HL-60/S4 treated with retinoic acid at 250 ng/mL for 4 days and 3 days (cell line): Measurements from ENCODE around the gene UXT.
"Not testable (repeated sequence)": the region's sequence is repeated elsewhere in the genome, so short reads cannot be mapped to it uniquely, and the experiment has no call there.

ENCODE experiments used
- in situ Hi-C: fragments of 300-500 bp; cut with MboI; formaldehyde crosslinking; loops from 2 replicates; pipeline ENCODE4 v1.7.0; 2022; ENCODE audit warnings: low sequenced_read_pairs

The UXT gene, protein sequence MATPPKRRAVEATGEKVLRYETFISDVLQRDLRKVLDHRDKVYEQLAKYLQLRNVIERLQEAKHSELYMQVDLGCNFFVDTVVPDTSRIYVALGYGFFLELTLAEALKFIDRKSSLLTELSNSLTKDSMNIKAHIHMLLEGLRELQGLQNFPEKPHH

DNA sequence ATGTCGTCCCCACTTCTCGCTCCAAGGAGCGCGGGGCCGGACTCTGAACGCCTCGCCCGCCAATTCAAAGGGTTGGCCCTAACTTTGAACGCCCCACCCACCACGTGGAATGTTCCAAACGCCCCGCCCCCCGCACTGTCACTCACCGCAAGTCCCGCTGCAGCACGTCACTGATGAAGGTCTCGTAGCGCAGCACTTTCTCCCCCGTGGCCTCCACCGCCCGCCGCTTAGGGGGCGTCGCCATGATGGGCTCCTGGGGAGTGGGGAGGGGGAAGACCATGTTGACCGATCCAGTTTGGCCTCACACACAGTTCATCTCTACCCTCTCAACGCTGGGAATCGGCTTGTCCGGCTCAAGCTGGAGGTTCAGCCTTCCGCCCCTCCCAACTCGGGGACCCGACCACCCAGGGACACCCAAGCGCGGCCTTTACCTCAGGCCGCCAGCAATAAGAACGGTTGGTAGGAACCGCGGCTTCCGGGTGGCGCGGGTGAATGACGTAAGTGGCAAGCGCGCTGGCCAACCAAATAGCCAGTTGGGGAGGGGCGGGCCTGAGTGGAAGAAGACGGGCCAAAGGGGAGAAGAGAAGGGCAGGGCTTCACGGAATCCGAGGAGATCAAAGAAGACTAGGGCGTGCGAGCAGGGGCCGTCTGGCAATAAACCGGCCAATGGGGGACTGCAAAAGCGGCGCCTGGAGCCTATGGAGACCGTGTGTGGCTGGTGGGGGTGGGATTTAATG is at the start of gene UXT:
Gene UXT, minus strand, starts transcription at position 497 of the 737 bp plus-strand sequence. Its CDS starts 253 bp downstream, at position 244.
- in situ Hi-C loops, result no loop called here

DNA sequence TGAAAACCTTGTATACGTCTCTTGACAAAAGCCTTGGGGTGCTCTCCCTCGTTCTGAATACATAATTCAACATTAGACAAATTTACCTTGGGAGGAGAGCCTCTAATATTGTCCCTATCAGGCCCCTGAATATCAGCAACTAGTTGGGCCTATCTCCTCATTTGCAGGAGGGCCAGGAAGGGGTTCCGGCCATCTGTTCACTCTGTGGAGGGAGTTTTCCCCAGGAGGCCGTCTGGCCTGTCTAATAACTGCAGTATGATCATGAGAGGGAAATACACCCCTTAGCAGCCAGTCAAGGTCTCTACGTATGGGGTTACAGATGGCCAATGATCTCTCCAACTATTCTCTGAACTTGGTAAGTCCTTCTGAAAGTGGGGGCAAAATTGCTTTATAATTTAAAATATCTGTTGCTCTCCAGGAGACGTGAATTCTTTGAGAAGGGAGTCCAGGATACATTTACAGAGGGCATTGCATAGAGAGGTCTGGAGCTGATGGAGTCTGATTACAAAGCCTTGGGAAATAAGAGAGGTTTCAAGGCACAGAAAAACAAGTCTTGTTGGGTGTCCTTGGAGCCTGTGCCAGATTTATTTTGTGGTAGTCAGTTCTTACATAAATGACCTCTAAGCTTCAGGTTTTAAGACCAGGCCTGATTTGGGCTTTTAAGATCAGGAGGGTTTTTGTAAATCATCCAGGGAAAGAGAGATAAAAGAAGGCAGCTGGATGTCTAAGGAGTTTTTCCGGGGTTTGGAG is 48.2 kb upstream of the UXT start:
- in situ Hi-C loops, result no loop called here

DNA sequence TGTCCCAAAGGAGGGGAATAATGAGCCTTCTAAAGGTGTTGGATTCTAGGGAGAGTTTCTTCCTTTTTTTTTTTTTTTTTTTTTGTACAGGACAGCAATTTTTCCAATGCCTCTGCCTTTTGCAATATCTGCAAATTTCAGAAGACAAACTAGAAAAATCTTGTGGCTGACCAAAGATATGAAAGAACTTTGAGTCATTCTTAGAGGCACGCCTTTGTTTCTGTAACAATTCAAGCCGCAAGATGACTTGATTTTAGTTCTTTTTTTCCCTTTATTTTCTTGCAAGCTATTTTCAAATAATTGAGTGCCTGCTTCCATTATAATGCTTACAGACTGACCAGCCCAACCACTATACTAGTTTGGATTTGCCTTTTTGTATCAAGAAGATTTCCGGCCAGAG is 47.6 kb upstream of the UXT start:
- in situ Hi-C loops, result no loop called here

DNA sequence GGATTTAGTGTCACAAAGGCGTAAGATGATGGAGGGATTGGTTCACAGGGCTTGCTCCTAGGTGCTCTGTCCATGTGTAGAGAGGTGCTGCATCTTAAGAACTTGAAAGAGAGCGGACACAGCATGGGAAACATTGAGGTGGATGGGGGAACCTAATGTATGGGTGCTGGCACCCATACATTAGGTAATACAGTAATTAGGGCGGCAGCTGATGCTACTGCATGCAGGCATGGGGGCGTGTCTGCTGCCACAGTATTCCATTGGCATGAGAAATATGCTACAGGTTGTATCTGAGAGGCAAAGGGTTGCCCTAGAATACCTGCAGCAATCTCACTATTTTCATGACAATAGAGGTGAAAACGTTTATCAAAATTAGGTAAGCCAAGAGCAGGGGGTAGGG is 45.8 kb upstream of the UXT start:
- in situ Hi-C loops, result no loop called here

DNA sequence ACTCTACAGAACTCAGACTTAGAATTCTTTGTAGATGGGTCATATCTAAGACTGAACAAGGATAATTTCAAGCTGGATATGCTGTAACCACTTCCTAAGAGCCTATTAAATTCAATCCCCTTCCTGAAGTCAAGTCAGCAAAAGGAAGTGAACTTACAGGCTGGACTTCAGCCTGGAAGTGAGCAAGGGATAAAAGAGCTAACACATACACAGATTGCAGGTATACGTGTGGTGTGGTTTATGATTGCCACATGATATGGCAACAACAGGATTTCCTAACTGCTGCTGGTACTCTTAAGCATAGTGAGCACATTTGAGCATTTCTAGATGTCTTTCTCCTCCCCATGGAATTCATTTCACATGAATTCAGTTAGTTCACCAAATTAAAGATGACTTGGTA is 38.2 kb upstream of the UXT start:
- in situ Hi-C loops, result no loop called here

DNA sequence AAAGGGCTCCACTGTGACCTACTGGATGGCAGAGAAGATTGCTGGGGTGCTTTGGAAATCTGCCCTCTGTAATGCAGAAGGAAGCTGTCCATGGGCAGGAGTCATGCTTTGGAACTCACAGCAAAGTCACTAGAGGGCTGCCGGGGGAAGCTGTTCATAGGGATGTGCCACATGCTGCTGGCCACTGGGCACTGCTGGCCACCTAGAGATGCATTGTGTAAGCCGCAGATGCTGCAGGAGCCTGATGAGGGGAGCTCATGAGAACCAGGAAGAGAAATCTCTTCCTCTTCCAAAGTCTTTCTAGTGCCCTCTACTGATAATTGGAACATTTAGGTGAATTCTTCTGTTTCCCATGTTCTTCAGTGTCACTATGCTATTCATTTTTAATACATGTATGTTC is 31.2 kb upstream of the UXT start:
- in situ Hi-C loops, result no loop called here

DNA sequence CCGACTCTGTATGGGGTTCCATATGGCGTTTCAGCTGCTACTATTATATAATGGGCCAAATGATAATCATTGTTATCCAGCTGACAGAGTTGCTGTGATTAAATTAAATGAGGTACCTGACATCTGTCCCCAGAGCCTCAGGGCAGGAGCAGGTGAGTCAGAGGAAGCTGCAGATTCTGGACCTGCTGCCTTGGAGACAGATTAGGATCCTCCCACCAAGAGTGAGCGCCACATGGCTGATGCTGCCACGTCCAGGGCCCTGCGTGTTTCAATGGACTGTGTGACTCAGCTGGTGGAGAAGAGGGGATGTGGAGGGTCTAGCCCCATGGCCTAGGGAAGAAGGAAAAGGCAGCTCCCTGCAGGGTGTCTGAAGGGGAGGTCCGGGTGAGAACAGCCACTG is 28.3 kb upstream of the UXT start:
- in situ Hi-C loops, result no loop called here

DNA sequence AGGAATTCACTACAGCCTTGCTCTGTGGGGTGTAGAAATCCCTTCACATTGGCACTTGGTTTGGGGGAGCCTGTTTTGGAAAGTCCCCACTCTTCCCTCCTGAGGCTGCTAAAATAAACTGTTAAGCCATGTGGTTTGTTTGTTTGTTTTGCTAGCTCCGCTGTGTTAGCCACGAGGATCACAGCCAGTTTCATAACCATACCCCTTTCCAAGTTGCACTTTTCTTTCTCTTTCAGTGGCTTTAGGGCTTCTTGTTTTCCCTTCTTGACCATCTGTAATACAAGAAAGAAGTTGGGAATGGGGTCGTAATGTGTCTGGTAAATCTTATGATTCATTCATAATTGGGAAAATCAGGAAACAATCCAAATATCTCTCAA is 24.8 kb upstream of the UXT start:
- in situ Hi-C loops, result no loop called here

DNA sequence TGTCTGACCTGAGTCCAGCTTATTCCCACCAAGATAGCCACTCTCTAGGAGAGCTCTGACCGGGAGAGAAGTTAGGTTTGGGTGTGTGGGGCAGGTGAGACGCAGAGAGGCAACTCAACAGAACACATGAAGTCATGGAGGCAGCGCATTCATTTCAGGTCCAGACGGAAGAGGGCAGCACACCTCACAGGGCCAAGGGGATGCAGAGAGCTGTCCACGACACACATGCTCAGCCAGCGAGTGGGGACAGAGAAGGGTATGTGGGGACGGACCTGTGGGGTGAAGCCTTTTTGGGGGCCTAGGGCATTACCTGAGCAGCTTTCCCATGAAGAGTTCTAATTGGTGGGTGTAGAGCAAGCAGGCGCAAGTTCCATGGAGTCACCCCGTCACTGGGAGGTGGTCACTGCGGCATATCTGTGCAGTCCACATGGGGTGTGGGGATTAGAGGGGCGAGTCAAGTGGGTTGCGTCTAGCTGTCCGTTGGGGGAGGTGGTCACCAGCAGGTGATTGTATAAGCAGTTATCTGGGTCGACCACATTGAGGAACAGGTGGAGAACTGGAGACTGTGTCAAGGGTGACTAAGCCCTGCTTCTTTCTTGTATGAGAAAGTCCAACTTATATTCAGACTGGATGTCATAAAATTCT is 24.3 kb upstream of the UXT start:
- in situ Hi-C loops, result no loop called here

DNA sequence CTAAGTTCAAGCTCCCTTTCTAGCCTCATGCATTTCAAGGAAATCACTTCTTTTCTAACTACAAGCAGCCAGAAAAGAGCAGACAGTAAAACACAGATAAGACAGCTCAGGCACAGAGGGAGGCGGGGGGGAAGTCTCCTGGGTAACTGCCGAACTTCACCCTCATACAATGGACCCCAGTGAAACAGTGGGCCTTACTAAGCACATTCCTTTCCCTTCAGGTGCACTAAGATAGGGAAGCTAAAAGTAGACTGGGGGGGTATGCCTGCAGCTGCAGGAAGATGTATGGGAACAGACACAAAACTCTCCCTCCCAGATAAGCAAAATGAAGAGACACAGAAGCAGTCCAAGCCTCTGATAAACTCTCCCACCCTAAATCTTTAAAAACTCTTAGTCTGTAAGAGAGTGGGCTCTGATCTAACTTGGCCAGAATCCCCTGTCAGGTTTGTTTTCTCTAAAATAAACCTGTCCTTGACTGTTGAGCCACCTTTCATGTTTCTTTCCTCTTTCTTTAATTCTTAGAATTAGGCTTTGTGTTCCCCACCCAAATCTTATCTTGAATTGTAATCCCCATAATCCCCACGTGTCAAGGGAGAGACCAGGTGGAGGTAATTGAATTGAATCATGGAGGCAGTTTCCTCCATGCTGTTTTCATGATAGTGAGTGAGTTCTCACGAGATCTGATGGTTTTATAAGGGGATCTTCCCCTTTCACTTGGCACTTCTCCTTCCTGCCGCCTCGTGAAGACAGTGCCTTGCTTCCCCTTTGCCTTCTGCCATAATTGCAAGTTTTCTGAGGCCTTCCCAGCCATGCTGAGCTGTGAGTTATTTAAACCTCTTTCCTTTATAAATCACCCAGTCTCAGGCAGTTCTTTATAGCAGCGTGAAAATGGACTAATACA is 17.2 kb upstream of the UXT start:
- in situ Hi-C loops, result not testable (repeated sequence)

DNA sequence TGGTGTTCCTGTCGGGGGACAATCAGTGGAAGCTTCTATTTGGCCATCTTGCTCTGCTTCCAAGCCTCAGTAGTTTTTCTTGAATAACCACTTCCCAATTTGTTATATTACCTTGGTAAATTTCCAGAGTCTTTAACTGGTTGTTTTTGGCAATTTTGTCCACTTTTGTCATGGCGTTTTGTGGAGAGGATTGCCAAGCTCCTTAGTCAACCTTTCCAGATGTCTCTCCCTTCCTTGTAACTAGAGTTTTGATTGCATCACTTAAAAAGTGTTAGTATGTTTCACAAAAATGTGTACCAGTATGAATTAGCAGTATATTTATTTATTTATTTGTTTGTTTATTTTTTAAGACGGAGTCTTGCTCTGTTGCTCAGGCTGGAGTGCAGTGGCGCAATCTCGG is 15.8 kb upstream of the UXT start:
- in situ Hi-C loops, result no loop called here

DNA sequence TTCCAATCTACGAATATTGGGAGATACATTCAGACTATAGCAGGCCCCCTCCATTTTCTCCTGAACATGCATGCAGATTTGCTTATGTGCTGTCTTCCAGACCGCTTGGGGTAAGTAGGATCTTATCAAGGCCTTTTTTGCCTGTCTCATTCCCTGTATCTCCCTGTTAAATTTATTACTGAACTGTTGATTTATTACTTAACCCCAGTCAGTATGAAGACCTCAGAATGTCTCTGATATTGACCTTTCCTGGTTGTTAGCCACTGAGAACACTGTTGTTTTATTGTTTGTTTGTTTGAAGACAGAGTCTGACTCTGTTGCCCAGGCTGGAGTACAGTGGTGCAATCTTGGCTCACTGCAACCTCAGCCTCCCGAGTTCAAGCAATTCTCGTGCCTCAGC is 6.8 kb upstream of the UXT start:
- in situ Hi-C loops, result not testable (repeated sequence)

DNA sequence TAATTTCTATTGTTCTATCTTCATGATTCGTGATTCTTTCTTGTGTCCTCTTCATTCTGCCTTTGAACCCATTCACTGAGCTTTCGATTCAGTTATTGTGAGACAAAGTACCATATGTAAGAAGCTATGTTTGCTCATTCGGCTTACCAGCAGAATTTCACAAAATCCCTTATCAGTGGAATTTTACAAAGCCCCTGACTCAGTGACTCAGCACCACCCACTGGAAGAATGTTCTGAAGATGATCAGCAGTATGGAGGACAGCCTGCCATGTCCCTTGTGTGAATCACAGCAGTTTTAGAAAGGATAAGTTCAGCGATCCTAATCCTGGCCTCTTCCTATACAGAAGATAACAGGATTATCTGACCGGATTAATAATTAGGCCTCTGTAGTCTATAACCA is 5.8 kb upstream of the UXT start:
- in situ Hi-C loops, result no loop called here

DNA sequence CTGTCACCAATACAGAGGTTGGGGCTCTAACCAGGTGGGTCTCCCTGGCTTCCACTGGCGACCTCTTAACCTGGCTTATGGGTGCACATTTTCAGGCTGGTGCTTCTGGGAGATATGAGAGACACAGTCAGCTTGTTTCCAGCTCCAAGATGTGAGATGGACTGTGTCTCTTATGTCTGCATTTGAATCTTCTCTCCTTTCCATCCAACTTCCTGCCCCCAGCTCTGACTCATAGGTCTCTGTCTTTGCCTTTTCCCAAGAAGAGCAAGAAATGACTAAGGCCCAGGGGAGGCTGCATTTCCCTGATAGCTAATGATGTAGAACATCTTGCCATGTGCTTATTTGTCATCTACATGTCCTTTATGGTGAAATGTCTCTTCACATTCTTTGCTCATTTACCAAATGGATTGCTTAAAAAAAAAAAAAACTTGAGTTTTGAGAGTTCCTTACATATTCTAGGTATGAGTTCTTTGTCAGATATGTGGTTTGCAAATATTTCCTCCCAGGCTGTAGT is 3.2 kb upstream of the UXT start:
- in situ Hi-C loops, result no loop called here

DNA sequence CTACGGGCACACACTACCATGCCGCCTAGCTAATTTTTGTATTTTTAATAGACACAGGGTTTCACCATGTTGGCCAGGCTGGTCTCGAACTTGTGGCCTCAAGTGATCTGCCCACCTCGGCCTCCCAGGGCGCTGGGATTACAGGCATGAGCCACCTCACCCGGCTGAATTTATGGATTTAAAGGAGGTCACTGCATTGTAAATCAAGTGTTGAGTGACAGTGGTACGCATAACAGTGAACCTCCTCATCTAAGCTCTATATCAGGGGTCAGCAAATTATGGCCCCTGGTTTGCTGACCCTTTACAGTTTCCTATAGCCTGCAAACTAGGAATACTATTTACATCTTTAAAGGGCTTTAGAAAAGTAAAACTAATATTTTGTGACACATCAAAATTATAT is 2.6 kb upstream of the UXT start:
- in situ Hi-C loops, result no loop called here

DNA sequence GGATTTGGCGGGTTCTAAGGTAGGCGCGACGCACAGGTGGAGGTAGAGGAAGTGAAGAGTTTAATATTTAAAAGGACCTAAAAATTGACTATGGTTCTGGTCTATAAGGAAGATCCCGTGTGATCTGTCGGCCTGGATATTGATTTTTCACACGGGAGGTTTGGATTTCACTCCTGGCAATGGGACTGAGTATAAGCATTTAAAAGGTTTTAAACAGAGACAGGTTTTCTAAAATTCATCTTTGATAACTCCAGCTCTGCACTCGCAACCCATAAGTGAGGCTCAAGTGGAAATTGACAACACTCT is 394 bp upstream of the UXT start:
- in situ Hi-C loops, result no loop called here

DNA sequence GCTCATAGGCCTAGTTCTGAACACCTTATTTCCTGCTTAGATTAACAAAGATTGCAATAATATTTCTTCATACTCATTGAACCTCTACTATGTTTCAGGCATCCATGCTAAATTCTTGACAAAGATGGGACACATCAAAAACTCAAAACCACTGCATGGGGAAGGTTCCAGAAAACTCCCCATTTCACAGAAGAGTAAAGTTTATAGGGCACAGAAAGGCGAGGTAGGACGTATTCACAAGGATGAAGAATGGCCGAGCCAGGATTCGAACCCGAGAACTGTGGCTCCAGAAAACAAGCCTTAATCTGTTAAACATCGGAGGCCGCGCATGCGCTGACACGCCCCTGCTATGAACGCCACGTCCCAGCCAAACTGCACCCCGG is 688 bp downstream of the UXT start:
- in situ Hi-C loops, result no loop called here

DNA sequence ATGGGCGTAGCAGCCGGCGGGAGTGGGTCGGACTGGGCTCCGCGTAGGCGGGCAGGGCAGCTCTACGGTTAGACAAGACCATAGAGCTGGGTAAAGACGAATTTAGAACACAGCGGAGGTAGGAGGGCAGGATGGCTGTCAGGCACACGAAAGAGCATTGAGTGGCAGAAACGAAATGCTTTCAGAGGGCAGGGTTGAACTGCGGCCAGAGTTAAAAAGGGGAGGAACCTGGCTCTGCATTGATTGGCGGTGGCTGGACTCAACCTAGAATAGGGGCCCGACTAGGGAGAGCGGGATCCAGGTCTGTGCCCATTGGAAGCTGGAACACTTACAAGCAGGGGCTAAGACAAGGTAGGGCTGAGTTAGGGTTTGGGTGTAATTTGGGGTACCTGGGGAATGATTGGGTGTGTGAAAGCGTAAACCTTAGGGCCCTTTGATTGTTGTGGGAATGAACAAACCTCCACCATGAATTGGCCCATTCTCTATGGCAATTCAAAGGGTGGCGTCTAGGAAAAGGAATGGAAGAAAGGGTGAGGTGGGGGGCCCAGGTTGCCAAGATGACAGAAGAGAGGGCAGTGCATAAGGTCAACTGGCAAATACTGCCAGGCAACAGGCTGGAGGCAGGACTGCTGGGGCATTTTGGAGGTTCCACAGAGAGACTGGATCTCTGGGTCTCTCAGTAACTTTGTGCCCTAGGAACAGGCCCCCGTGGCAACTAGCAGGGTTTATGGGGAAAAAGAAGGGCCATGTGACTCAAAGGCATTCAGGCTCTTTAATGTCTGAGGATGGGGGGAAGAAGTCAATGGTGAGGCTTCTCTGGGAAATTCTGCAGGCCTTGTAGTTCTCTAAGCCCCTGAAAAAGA is 7.7 kb downstream of the UXT start:
- in situ Hi-C loops, result no loop called here

DNA sequence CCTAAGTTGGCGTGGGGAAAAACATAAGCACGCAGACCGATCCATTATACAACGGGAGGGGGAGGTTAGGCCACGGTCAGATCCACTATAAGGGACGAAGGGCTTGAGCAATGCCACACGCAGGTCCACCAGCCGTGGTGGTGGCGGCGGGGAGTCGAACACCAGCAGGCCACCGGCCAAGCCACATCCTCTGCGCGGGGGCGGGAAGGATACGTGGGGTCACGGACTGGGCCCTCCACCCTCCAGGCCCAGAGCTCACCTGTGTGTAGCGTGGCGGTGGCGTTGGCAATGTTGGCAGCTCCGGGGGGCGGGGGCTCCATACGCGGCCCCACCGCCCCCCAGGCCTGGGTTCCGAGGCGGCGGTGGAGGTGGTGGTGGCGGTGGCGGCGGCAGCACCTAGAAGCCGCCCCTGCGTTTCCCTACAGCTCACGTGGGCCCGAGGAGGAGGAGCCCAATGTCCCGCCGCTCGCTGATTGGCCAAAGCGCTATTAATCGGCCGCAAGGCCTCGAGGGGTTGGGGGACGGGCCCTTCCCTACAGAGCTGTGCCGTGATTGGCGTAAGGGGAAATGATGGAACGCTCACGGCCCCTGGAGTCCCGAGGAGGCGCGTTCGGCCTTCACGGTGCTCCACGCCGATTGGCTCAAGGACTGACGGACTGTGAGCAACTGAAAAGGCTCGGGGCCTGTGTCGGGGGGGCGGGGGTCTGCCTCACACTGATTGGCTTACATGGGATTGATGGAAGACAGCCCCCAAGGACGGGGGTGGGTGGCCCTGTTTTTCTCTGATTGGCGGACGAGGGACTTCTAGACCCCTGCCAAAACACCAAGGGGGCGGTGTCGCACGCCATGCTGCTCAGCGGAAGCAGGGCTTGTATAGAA is 8.6 kb downstream of the UXT start, which contains the start of gene ELK1:
Gene ELK1, minus strand, starts transcription at position 400 of the 879 bp plus-strand sequence. CDS start 9,122 bp downstream, outside the sequence.
- in situ Hi-C loops, result no loop called here
